Measurements from ENCODE around the gene HS3ST2. TPM values are rescaled to one million over a fixed set of nuclear protein-coding genes. Genes with fewer than 3 reads are reported as not detected.

The HS3ST2 gene
- total RNA-seq, 1 experiment from 2014 or later, result 0.61 TPM

- peak; percentile 85; the same call in 1 of the 2 replicates for TF ChIP-seq E2F1 (CRISPR knock-in tag; IDR thresholded peaks at IDR 0.05)
- TF ChIP-seq ZNF121 (CRISPR knock-in tag; IDR thresholded peaks at IDR 0.05), result 0 out of 2 replicates have a peak, but pooled peaks have one; percentile 6
- TF ChIP-seq TP53 (CRISPR knock-in tag; IDR thresholded peaks at IDR 0.05), result peak; percentile 93
- peak; percentile 75; the same call in 1 of the 2 replicates for TF ChIP-seq CREM (CRISPR knock-in tag; IDR thresholded peaks at IDR 0.05)
- TF ChIP-seq FOXP1 (CRISPR knock-in tag; IDR thresholded peaks at IDR 0.05; ENCODE audit: borderline replicate concordance), result peak; percentile 97
- TF ChIP-seq MYBL2 (CRISPR knock-in tag; IDR thresholded peaks at IDR 0.05), result peak; percentile 91
- peak; percentile 86; the same call in 1 of the 2 replicates for TF ChIP-seq ZNF281 (CRISPR knock-in tag; IDR thresholded peaks at IDR 0.05)
- TF ChIP-seq TCF7 (CRISPR knock-in tag; IDR thresholded peaks at IDR 0.05; ENCODE audit: low read depth), result peak; percentile 89; the same call in 1 of the 2 replicates
- TF ChIP-seq USF2 (CRISPR knock-in tag; IDR thresholded peaks at IDR 0.05), result peak; percentile 42; the same call in 1 of the 2 replicates
- no peak for TF ChIP-seq ZSCAN18 (CRISPR knock-in tag; IDR thresholded peaks at IDR 0.05)
- peak; percentile 52; the same call in 1 of the 2 replicates for TF ChIP-seq TEAD4 (CRISPR knock-in tag; IDR thresholded peaks at IDR 0.05)
- TF ChIP-seq E2F4 (CRISPR knock-in tag; IDR thresholded peaks at IDR 0.05; ENCODE audit: borderline replicate concordance, low read depth), result peak; percentile 84; the same call in 1 of the 2 replicates
- peak; percentile 89; the same call in 1 of the 2 replicates for TF ChIP-seq FOXK1 (CRISPR knock-in tag; IDR thresholded peaks at IDR 0.05)
- no peak for TF ChIP-seq MLX (CRISPR knock-in tag; IDR thresholded peaks at IDR 0.05)
- peak; percentile 88; the same call in 1 of the 2 replicates for TF ChIP-seq ZNF512 (CRISPR knock-in tag; IDR thresholded peaks at IDR 0.05; ENCODE audit: borderline replicate concordance)
- peak; percentile 69; the same call in 1 of the 2 replicates for TF ChIP-seq E2F5 (CRISPR knock-in tag; IDR thresholded peaks at IDR 0.05)
- peak; percentile 90 for TF ChIP-seq NR1H2 (CRISPR knock-in tag; IDR thresholded peaks at IDR 0.05)
- TF ChIP-seq HMGXB4 (CRISPR knock-in tag; IDR thresholded peaks at IDR 0.05), result peak; percentile 84; the same call in 1 of the 2 replicates
- peak; percentile 67; the same call in 1 of the 2 replicates for TF ChIP-seq SMAD4 (CRISPR knock-in tag; IDR thresholded peaks at IDR 0.05)
- peak; percentile 91; the same call in 1 of the 2 replicates for TF ChIP-seq PREB (CRISPR knock-in tag; IDR thresholded peaks at IDR 0.05; ENCODE audit: borderline replicate concordance)
- no peak for TF ChIP-seq ZNF416 (CRISPR knock-in tag; IDR thresholded peaks at IDR 0.05)
- TF ChIP-seq ZNF317 (CRISPR knock-in tag; IDR thresholded peaks at IDR 0.05; ENCODE audit: borderline replicate concordance, low read depth), result no peak
- 0 out of 2 replicates have a peak, but pooled peaks have one; percentile 47 for TF ChIP-seq ZNF138 (CRISPR knock-in tag; conservative IDR thresholded peaks at IDR 0.05)
Observed at GRCh38 chr16:22813223-22813947, 577 bp upstream of the HS3ST2 start (continued).
